CD4-positive, alpha-beta T cell treated with Interleukin-15 for 1 hour (primary cell): ENCODE measurements around the gene SOAT1.
A peak's percentile ranks its signal among the peaks of the same experiment; 100 is the strongest.
"Not testable (repeated sequence)": the region's sequence is repeated elsewhere in the genome, so short reads cannot be mapped to it uniquely, and the experiment has no call there.

Experiments
- DNase-seq: peaks from one replicate; pipeline ENCODE4 v3.0.0-alpha.2; 2020

The SOAT1 gene

GRCh38 chr1:179365342-179366092 is 71.9 kb downstream of the SOAT1 start, which contains the start of gene AXDND1:
Gene AXDND1, plus strand, starts transcription at chr1:179365971. Its CDS starts 539 bp downstream, at chr1:179366510.
- peak; percentile 94 for DNase-seq

GRCh38 chr1:179366093-179366800 is 72.7 kb downstream of the SOAT1 start:
- DNase-seq: no peak

GRCh38 chr1:179369751-179370341 is 76.2 kb downstream of the SOAT1 start:
- DNase-seq: no peak

GRCh38 chr1:179372160-179372559 is 78.6 kb downstream of the SOAT1 start:
- no peak for DNase-seq

GRCh38 chr1:179376223-179376622 is 82.6 kb downstream of the SOAT1 start:
- no peak for DNase-seq

- no peak for DNase-seq
These were observed 86.7 kb downstream of the SOAT1 start for GRCh38 chr1:179380299-179380698.

GRCh38 chr1:179384027-179384426 is 90.4 kb downstream of the SOAT1 start:
- no peak for DNase-seq

GRCh38 chr1:179385510-179385909 is 91.9 kb downstream of the SOAT1 start:
- DNase-seq: no peak

- no peak for DNase-seq
These were observed 100.1 kb downstream of the SOAT1 start for GRCh38 chr1:179393721-179394120.

- not testable (repeated sequence) for DNase-seq
These were observed 105.8 kb downstream of the SOAT1 start for GRCh38 chr1:179399399-179399798.
